HEK293 (cell line): ENCODE results near the gene HILPDA.

Source experiments
- CTCF ChIA-PET: fragments of 350-600 bp; formaldehyde crosslinking; extraction: SDS; loops from one replicate; lab custom pipeline; 2021; ENCODE audit warnings: antibody characterized with exemption; lab: Yijun Ruan, JAX
- POLR2A ChIA-PET: fragments of 300-600 bp; formaldehyde crosslinking; extraction: SDS; loops from one replicate; lab custom pipeline; 2020; ENCODE audit warnings: antibody characterized with exemption, inconsistent platforms; lab: Yijun Ruan, JAX
- H3K27ac ChIP-seq: fragments of 200-500 bp; sonication (Bioruptor generic); 2 replicates; pipeline ENCODE4 v1.5.1; 2014; ENCODE audit warnings: low read depth, low read length, control low read depth, inconsistent platforms; ENCODE audit errors: extremely low read depth
- H3K36me3 ChIP-seq, 2 experiments: fragments of 200-500 bp in 1 of 2; sonication (Bioruptor generic) in 1 of 2; 1 replicate in 1 of 2; 2 replicates in 1 of 2; pipeline ENCODE4 v1.5.1; 2014 to 2017; ENCODE audit warnings: inconsistent platforms in 2 of 2, low read length in 2 of 2; ENCODE audit not compliant: control insufficient read depth in 2 of 2, insufficient read depth in 1 of 2
- H3K4me1 ChIP-seq: fragments of 200-500 bp; sonication (Bioruptor generic); 2 replicates; pipeline ENCODE4 v1.5.1; 2014; ENCODE audit warnings: mild to moderate bottlenecking, low read length, inconsistent platforms; ENCODE audit not compliant: control insufficient read depth, insufficient read depth
- H3K4me3 ChIP-seq: 2 replicates; pipeline ENCODE4 v1.5.1; 2011; ENCODE audit warnings: low read depth, mild to moderate bottlenecking, control low read depth, low read length, moderate library complexity
- H3K9me3 ChIP-seq: fragments of 200-500 bp; sonication (Bioruptor generic); 2 replicates; pipeline ENCODE4 v1.5.1; 2014; ENCODE audit warnings: low read depth, low read length, inconsistent platforms; ENCODE audit not compliant: control insufficient read depth, insufficient read depth
- EGR2 ChIP-seq: fragments of 450-650 bp; formaldehyde crosslinking; IDR thresholded peaks from 2 replicates; pipeline ENCODE4 v1.5.1; 2016; ENCODE audit warnings: low read depth, missing biosample characterization, missing genetic modification characterization
- HOXD13 ChIP-seq: sonication (generic); formaldehyde crosslinking; IDR thresholded peaks from 2 replicates; pipeline ENCODE4 v1.8.0; 2022; ENCODE audit warnings: missing genetic modification reagents, borderline replicate concordance
- REPIN1 ChIP-seq: fragments of 450-650 bp; formaldehyde crosslinking; IDR thresholded peaks from 2 replicates; pipeline ENCODE4 v1.5.1; 2017; ENCODE audit warnings: missing biosample characterization, missing genetic modification characterization, low read depth
- ZFHX2 ChIP-seq: fragments of 450-650 bp; formaldehyde crosslinking; conservative IDR thresholded peaks from 2 replicates; pipeline ENCODE4 v1.5.1; 2016; ENCODE audit warnings: missing biosample characterization, missing genetic modification characterization
- ZFP41 ChIP-seq: fragments of 450-650 bp; formaldehyde crosslinking; IDR thresholded peaks from 2 replicates; pipeline ENCODE4 v1.5.1; 2016; ENCODE audit warnings: missing biosample characterization, missing genetic modification characterization, borderline replicate concordance
- ZNF19 ChIP-seq: fragments of 450-650 bp; formaldehyde crosslinking; IDR thresholded peaks from 2 replicates; pipeline ENCODE4; 2016; ENCODE audit warnings: missing biosample characterization, missing genetic modification characterization, low read depth
- ZNF202 ChIP-seq: fragments of 450-650 bp; formaldehyde crosslinking; IDR thresholded peaks from 2 replicates; pipeline ENCODE4 v1.5.1; 2016; ENCODE audit warnings: missing biosample characterization, missing genetic modification characterization, borderline replicate concordance
- ZNF211 ChIP-seq: fragments of 450-650 bp; formaldehyde crosslinking; IDR thresholded peaks from 2 replicates; pipeline ENCODE4 v1.5.1; 2016; ENCODE audit warnings: low read depth, missing biosample characterization, missing genetic modification characterization
- ZNF341 ChIP-seq: fragments of 450-650 bp; formaldehyde crosslinking; IDR thresholded peaks from 2 replicates; pipeline ENCODE4; 2016; ENCODE audit warnings: low read depth, missing biosample characterization, missing genetic modification characterization
- ZNF768 ChIP-seq: fragments of 450-650 bp; formaldehyde crosslinking; IDR thresholded peaks from 2 replicates; pipeline ENCODE4 v1.5.1; 2018; ENCODE audit warnings: missing biosample characterization, mild to moderate bottlenecking, missing genetic modification characterization
- ZNF830 ChIP-seq: fragments of 450-650 bp; IDR thresholded peaks from 2 replicates; pipeline ENCODE4 v1.5.0; 2018; ENCODE audit warnings: missing biosample characterization, missing genetic modification characterization, low read depth, mild to moderate bottlenecking, moderate library complexity
- TF ChIP-seq, protein P1 (sequence below): fragments of 450-650 bp; formaldehyde crosslinking; IDR thresholded peaks from 2 replicates; pipeline ENCODE4 v1.5.1; 2016; ENCODE audit warnings: missing biosample characterization, missing genetic modification characterization, low read depth
- TF ChIP-seq, protein P2 (sequence below): fragments of 450-650 bp; formaldehyde crosslinking; IDR thresholded peaks from 2 replicates; pipeline ENCODE4 v1.5.1; 2016; ENCODE audit warnings: missing biosample characterization, missing genetic modification characterization

The HILPDA gene

DNA sequence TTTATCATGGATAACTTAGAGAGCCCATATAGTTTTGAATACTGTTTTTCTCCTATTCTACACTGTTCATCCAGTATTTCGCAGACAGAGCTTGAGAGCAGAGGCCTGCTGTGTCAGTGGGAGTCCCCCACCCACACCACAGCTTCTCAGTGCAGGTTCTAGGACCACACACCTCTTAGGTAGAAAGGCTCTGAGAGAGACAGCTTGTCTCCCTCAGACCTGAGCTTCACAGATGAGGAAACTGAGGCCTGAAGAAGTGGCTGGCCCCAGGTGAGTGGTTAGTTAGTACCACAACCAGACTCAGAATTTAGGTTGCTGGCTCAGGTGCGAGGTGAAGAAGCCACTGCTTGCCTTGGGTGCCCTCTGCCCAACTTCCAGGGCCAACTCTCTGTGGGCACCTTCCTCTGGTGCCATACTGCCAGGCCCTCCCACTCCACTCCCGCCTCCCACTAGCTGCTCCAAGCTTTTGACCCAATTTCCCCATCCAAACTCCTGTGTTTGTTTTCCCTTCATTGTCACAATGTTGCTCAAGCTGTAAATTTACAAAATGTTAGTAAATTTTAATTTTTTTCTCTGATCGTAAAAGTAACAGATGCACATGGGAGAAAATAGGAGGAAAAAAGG, 7.6 kb upstream of the HILPDA start:
- Histone ChIP-seq H3K27ac (no peak overlapping the region), H3K4me1 (no peaks in the 10 kb centered on the region), H3K9me3 (no peaks in the 10 kb centered on the region), H3K4me3 (no peak overlapping the region), H3K36me3 (no peaks in the 10 kb centered on the region)
- ChIA-PET POLR2A (no interaction called here), CTCF (interaction anchor here (0.6 to 2.3 kb wide), 6 partner anchors 9 to 294 kb away, joined by 3 to 18 read pairs (median 4); no protein-coding TSS in a partner anchor)
- peak; percentile 36; the same call in 1 of the 2 replicates for TF ChIP-seq EGR2 (tag by site-specific recombination)
- peak; percentile 50; the same call in 1 of the 2 replicates for TF ChIP-seq ZFHX2 (tag by site-specific recombination)
- TF ChIP-seq ZNF341 (tag by site-specific recombination), result no peak
- no peak for TF ChIP-seq ZNF768 (tag by site-specific recombination)

DNA sequence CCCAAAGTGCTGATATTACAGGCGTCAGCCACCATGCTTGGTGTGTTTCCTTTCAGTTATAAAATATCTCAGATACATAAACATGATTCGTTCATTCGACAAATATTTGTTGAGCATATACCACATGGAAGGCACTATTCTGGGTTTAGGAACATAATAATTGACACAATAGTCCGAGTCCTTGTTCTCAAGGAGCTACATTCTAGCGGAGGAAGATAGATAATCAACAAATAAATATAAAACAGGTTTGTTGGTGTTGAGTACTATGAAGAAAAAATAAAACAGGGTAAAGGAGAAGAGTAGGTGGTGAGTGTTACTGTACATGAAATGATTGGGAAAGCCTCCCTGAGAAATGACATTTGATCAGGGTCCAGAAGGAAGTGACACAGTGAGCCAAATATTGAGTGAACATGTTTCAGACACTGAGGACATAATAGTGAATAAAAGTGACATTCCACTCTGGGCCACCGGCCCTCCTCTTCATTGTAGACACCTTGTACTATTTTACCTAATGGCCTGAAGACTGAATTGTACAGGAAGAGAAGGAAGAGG, 6.9 kb upstream of the HILPDA start:
- no peak overlapping the region for H3K4me3 ChIP-seq
- TF ChIP-seq ZNF19 (tag by site-specific recombination) (no peak), ZFP41 (tag by site-specific recombination) (no peak), ZNF202 (tag by site-specific recombination) (no peak)
- no peaks in the 10 kb centered on the region for H3K36me3 ChIP-seq
- ChIA-PET POLR2A (no interaction called here), CTCF (interaction anchor here (0.6 to 2.3 kb wide), 4 partner anchors 11 to 127 kb away, joined by 3 to 18 read pairs (median 8); no protein-coding TSS in a partner anchor)
- peaks cover 3% of the 10 kb centered on the region; the same call in 1 of the 2 replicates for H3K4me1 ChIP-seq
- no peak overlapping the region for H3K27ac ChIP-seq
- H3K9me3 ChIP-seq, result no peaks in the 10 kb centered on the region

DNA sequence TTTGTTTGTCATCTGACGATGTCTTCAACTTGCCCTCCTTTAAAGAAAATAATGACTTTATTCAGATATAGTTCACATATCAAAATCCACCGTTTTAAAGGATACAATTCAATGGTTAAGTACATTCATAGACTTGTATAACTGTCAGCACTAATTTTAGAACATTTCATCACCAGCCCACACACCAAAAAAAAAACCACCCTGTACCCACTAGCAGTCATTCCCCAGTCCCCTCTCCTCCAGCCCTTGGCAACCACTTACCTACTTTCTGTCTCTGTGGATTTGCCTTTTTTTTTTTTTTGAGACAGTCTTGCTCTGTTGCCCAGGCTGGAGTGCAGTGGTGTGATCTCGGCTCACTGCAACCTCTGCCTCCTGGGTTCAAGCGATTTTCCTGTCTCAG, 5.3 kb upstream of the HILPDA start:
- no peak overlapping the region for H3K27ac ChIP-seq
- POLR2A ChIA-PET, result no interaction called here
- CTCF ChIA-PET, result no interaction called here
- no peaks in the 10 kb centered on the region for H3K9me3 ChIP-seq
- peaks cover 10% of the 10 kb centered on the region; the same call in 1 of the 2 replicates for H3K4me1 ChIP-seq
- H3K4me3 ChIP-seq, result no peak overlapping the region
- TF ChIP-seq ZNF211 (tag by site-specific recombination) (no peak), REPIN1 (tag by site-specific recombination) (no peak), ZNF830 (tag by site-specific recombination) (no peak), HOXD13 (CRISPR knock-in tag) (no peak), ZFHX2 (tag by site-specific recombination) (peak; percentile 63), EGR2 (tag by site-specific recombination) (peak; percentile 63)
- TF ChIP-seq, protein P1, sequence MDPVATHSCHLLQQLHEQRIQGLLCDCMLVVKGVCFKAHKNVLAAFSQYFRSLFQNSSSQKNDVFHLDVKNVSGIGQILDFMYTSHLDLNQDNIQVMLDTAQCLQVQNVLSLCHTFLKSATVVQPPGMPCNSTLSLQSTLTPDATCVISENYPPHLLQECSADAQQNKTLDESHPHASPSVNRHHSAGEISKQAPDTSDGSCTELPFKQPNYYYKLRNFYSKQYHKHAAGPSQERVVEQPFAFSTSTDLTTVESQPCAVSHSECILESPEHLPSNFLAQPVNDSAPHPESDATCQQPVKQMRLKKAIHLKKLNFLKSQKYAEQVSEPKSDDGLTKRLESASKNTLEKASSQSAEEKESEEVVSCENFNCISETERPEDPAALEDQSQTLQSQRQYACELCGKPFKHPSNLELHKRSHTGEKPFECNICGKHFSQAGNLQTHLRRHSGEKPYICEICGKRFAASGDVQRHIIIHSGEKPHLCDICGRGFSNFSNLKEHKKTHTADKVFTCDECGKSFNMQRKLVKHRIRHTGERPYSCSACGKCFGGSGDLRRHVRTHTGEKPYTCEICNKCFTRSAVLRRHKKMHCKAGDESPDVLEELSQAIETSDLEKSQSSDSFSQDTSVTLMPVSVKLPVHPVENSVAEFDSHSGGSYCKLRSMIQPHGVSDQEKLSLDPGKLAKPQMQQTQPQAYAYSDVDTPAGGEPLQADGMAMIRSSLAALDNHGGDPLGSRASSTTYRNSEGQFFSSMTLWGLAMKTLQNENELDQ (tag by site-specific recombination), result no peak
- TF ChIP-seq, protein P2, sequence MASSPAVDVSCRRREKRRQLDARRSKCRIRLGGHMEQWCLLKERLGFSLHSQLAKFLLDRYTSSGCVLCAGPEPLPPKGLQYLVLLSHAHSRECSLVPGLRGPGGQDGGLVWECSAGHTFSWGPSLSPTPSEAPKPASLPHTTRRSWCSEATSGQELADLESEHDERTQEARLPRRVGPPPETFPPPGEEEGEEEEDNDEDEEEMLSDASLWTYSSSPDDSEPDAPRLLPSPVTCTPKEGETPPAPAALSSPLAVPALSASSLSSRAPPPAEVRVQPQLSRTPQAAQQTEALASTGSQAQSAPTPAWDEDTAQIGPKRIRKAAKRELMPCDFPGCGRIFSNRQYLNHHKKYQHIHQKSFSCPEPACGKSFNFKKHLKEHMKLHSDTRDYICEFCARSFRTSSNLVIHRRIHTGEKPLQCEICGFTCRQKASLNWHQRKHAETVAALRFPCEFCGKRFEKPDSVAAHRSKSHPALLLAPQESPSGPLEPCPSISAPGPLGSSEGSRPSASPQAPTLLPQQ (tag by site-specific recombination), result no peak
- TF ChIP-seq, all 188 proteins: peak for 2
- H3K36me3 ChIP-seq, result no peaks in the 10 kb centered on the region
